ENCODE data around the gene TMEM178A.

GRCh38 chr2:39735648-39736047 lies 69.9 kb downstream of the TMEM178A start:
- no peak for TF ChIP-seq CTCF (IDR thresholded peaks at IDR 0.05)
- no peak for TF ChIP-seq POLR2A (IDR thresholded peaks at IDR 0.05)
